Endothelial cell of umbilical vein (primary cell): ENCODE measurements around the gene CCDC18. TPM values are rescaled to one million over a fixed set of nuclear protein-coding genes. Genes with fewer than 3 reads are reported as not detected.

Source experiments
- BruUV-seq: library from RNA; stranded (reverse); fragments of 400-500 nt; replicated peaks from 2 replicates; lab custom pipeline; 2021; lab: Mats Ljungman, UMichigan
- CTCF ChIA-PET: fragments of 300-600, 350-600 bp; sonication (Branson Sonifier 250); formaldehyde crosslinking; loops from one replicate; lab custom pipeline; 2021; ENCODE audit warnings: antibody characterized with exemption, inconsistent platforms; lab: Charles Lee
- POLR2A ChIA-PET: fragments of 300-600, 350-600 bp; sonication (Branson Sonifier 250); formaldehyde crosslinking; loops from one replicate; lab custom pipeline; 2021; ENCODE audit warnings: antibody characterized with exemption, inconsistent platforms; lab: Charles Lee
- DNase-seq: peaks from one replicate; pipeline ENCODE4 v3.0.0-alpha.2; 2011; ENCODE audit warnings: low read depth, low spot score
- FAIRE-seq: peaks from 2 replicates; lab custom pipeline; 2011; peaks lifted over from hg19 to GRCh38; lab: Jason Lieb, UNC
- H2AFZ ChIP-seq: 2 replicates; pipeline ENCODE4 v1.6.0; 2012; ENCODE audit warnings: low read depth, low read length, control low read depth, inconsistent platforms
- H3K27ac ChIP-seq: 2 replicates; pipeline ENCODE4 v1.5.1; 2011; ENCODE audit warnings: low read depth, mild to moderate bottlenecking, control low read depth, low read length, moderate library complexity; ENCODE audit not compliant: insufficient read depth
- H3K27me3 ChIP-seq, 2 experiments: 2 replicates each; pipeline versions ENCODE4 v1.6.0 to v1.6.1; 2011; ENCODE audit warnings: low read length in 2 of 2, mixed read lengths in 1 of 2; ENCODE audit not compliant: control insufficient read depth in 2 of 2, insufficient read depth in 2 of 2
- H3K36me3 ChIP-seq, 2 experiments: 2 replicates in 1 of 2; 3 replicates in 1 of 2; pipeline ENCODE4 v1.5.1; 2011; ENCODE audit warnings: low read length in 2 of 2, mild to moderate bottlenecking in 1 of 2, moderate library complexity in 1 of 2; ENCODE audit not compliant: control insufficient read depth in 2 of 2, insufficient read depth in 2 of 2; ENCODE audit errors: extremely low read depth in 1 of 2
- H3K4me1 ChIP-seq: 3 replicates; pipeline ENCODE4 v1.5.1; 2011; ENCODE audit warnings: mild to moderate bottlenecking, low read length; ENCODE audit not compliant: control insufficient read depth, insufficient read depth; ENCODE audit errors: extremely low read depth
- H3K4me2 ChIP-seq: 2 replicates; pipeline ENCODE4 v1.6.1; 2011; ENCODE audit warnings: low read length, control low read depth, mixed read lengths; ENCODE audit not compliant: insufficient read depth
- H3K4me3 ChIP-seq, 3 experiments: fragments of 200-600 bp in 1 of 3; sonication (generic), shearing (Covaris generic) in 1 of 3; replicated peaks in 1 of 3; 2 replicates each; pipeline ENCODE4 v1.5.1; 2011 to 2016; ENCODE audit warnings: control low read depth in 3 of 3, low read length in 3 of 3, mild to moderate bottlenecking in 2 of 3, inconsistent platforms in 1 of 3, low read depth in 1 of 3, moderate library complexity in 1 of 3; ENCODE audit not compliant: insufficient read depth in 1 of 3
- H3K79me2 ChIP-seq: 2 replicates; pipeline ENCODE4 v1.6.0; 2012; ENCODE audit warnings: low read length, inconsistent platforms; ENCODE audit not compliant: control insufficient read depth, insufficient read depth
- H3K9ac ChIP-seq: replicated peaks from 2 replicates; pipeline ENCODE3; 2011; ENCODE audit warnings: low read length, control low read depth; ENCODE audit not compliant: insufficient read depth; ENCODE audit errors: extremely low read depth
- H3K9me1 ChIP-seq: replicated peaks from 3 replicates; pipeline ENCODE4 v1.6.0; 2011; ENCODE audit warnings: mild to moderate bottlenecking, low read length; ENCODE audit not compliant: control insufficient read depth, insufficient read depth; ENCODE audit errors: extremely low read depth
- H3K9me3 ChIP-seq: replicated peaks from 2 replicates; pipeline ENCODE4 v1.5.1; 2012; ENCODE audit warnings: low read length, inconsistent platforms; ENCODE audit not compliant: control insufficient read depth, insufficient read depth
- H4K20me1 ChIP-seq: replicated peaks from 2 replicates; pipeline ENCODE3; 2011; ENCODE audit warnings: mild to moderate bottlenecking, low read length; ENCODE audit not compliant: control insufficient read depth, insufficient read depth; ENCODE audit errors: extremely low read depth
- EZH2 ChIP-seq: IDR thresholded peaks from 2 replicates; pipeline ENCODE4 v1.6.1; 2012; ENCODE audit warnings: borderline replicate concordance, low read depth, mild to moderate bottlenecking, moderate library complexity, low read length, inconsistent platforms; ENCODE audit not compliant: severe bottlenecking
- FOS ChIP-seq: IDR thresholded peaks from 2 replicates; pipeline ENCODE4 v1.6.1; 2011; ENCODE audit warnings: mild to moderate bottlenecking, low read length, moderate library complexity, borderline replicate concordance; ENCODE audit not compliant: insufficient read depth
- GATA2 ChIP-seq: IDR thresholded peaks from 2 replicates; pipeline ENCODE4 v1.7.0; 2011; ENCODE audit warnings: low read depth, mild to moderate bottlenecking, moderate library complexity, mixed read lengths, low read length; ENCODE audit not compliant: insufficient read length, insufficient read depth
- JUN ChIP-seq: IDR thresholded peaks from 2 replicates; pipeline ENCODE4 v1.6.1; 2011; ENCODE audit warnings: borderline replicate concordance, low read depth; ENCODE audit not compliant: insufficient read length, insufficient read depth
- MYC ChIP-seq: IDR thresholded peaks from one replicate; pipeline ENCODE4 v1.6.1; 2011; ENCODE audit warnings: mild to moderate bottlenecking, low read depth, low read length
- POLR2A ChIP-seq: IDR thresholded peaks from 2 replicates; pipeline ENCODE4 v1.6.1; 2012; ENCODE audit warnings: low read depth, mild to moderate bottlenecking, control low read depth, low read length
- POLR2AphosphoS5 ChIP-seq: IDR thresholded peaks from 2 replicates; pipeline ENCODE4 v1.6.1; 2012; ENCODE audit warnings: low read depth, mild to moderate bottlenecking, control low read depth, low read length, moderate library complexity; ENCODE audit not compliant: insufficient read depth
- dilution Hi-C: fragments of 300-500 bp; cut with MboI; formaldehyde crosslinking; loops from one replicate; pipeline ENCODE4 v1.15.0; 2019; ENCODE audit warnings: low sequenced_read_pairs; ENCODE audit not compliant: extremely low pct_ligation_motif_present
- intact Hi-C: fragments of 100-400 bp; cut with micrococcal nuclease; formaldehyde crosslinking; loops from one replicate; pipeline ENCODE4 v1.10.0; 2022
- polyA plus RNA-seq, 4 experiments: library from polyadenylated mRNA; depleted of rRNA in 3 of 4; stranded (reverse) in 3 of 4; unstranded in 1 of 4; fragments of >200 nt; gene quantifications; 2 replicates each; pipeline versions ENCODE4 v1.2.1 to v1.2.3, GENCODE V29; 2011 to 2012; ENCODE audit warnings: missing spikeins in 1 of 4
- total RNA-seq: library from RNA; stranded (reverse); gene quantifications from 2 replicates; pipeline ENCODE4 v1.2.3, GENCODE V29; 2021
- TF ChIP-seq, protein P1 (sequence below): IDR thresholded peaks from 2 replicates; pipeline ENCODE4 v1.6.1; 2011; ENCODE audit not compliant: insufficient read depth, insufficient read length
- TF ChIP-seq, protein P2 (sequence below), 2 donors: IDR thresholded peaks; 1 replicate in 1 of 2; 2 replicates in 1 of 2; pipeline ENCODE4 v1.5.1; 2011; ENCODE audit warnings: low read length in 2 of 2, mild to moderate bottlenecking in 2 of 2, moderate library complexity in 2 of 2, control low read depth in 1 of 2, inconsistent platforms in 1 of 2, low read depth in 1 of 2; ENCODE audit not compliant: insufficient read depth in 1 of 2; ENCODE audit errors: extremely low read depth in 1 of 2

Gene CCDC18
- total and polyA plus RNA-seq, 2 donors (not counting 3 experiments of a cell fraction or from before 2014, with no cell fraction given): 2.2 to 11.2 TPM

DNA sequence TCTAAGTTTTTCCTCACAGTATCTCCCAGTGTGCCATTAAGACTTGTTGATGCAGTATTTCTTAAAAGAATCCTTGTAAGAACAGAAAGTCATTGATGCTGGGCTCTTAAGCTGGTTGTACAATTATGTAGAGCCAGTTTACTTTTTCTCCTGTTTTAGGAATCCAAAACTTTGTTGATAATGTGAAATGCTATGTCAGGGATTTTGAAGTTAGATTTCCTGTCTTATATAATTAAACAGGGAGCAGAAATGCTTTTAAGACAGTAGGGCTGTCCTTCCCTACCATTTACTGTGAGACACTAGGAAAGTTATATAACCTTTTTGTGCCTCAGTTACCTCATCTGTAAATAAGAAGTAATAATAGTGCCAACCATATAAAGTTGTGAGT lies 26.0 kb downstream of the CCDC18 start:
- no peak overlapping the region for H3K9ac ChIP-seq
- dilution Hi-C loops: no loop called here
- POLR2A ChIA-PET: no interaction called here
- H4K20me1 ChIP-seq: no peaks in the 10 kb centered on the region
- CTCF ChIA-PET: interaction anchor here (1.0 to 1.5 kb wide), 2 partner anchors 9 to 15 kb away, joined by 3 to 4 read pairs; no protein-coding TSS in a partner anchor
- intact Hi-C loops: no loop called here
- BruUV-seq: no TSS peak
- TF ChIP-seq POLR2AphosphoS5: no peak
- no peak for TF ChIP-seq EZH2
- no peak for TF ChIP-seq JUN
- TF ChIP-seq GATA2: no peak
- TF ChIP-seq FOS: no peak
- no peak for TF ChIP-seq MYC
- TF ChIP-seq, protein P1, sequence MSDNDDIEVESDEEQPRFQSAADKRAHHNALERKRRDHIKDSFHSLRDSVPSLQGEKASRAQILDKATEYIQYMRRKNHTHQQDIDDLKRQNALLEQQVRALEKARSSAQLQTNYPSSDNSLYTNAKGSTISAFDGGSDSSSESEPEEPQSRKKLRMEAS: no peak
- TF ChIP-seq, protein P2, sequence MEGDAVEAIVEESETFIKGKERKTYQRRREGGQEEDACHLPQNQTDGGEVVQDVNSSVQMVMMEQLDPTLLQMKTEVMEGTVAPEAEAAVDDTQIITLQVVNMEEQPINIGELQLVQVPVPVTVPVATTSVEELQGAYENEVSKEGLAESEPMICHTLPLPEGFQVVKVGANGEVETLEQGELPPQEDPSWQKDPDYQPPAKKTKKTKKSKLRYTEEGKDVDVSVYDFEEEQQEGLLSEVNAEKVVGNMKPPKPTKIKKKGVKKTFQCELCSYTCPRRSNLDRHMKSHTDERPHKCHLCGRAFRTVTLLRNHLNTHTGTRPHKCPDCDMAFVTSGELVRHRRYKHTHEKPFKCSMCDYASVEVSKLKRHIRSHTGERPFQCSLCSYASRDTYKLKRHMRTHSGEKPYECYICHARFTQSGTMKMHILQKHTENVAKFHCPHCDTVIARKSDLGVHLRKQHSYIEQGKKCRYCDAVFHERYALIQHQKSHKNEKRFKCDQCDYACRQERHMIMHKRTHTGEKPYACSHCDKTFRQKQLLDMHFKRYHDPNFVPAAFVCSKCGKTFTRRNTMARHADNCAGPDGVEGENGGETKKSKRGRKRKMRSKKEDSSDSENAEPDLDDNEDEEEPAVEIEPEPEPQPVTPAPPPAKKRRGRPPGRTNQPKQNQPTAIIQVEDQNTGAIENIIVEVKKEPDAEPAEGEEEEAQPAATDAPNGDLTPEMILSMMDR (IDR thresholded peaks at IDR 0.05; ENCODE audit: extremely low read depth in 1 of 2, insufficient read depth in 1 of 2, low read depth in 1 of 2, low read length in 2 of 2): no peak
- no peak for TF ChIP-seq POLR2A
- H3K4me3 ChIP-seq: no peak overlapping the region
- DNase-seq (no peak), FAIRE-seq (no peak)
- H3K4me1 ChIP-seq: no peaks in the 10 kb centered on the region
- no peaks in the 10 kb centered on the region for H3K27me3 ChIP-seq
- no peaks in the 10 kb centered on the region for H3K79me2 ChIP-seq
- H3K27ac ChIP-seq: no peak overlapping the region
- H3K9me3 ChIP-seq: no peaks in the 10 kb centered on the region
- peaks cover 0 to 7% of the 10 kb centered on the region in 2 experiments for H3K36me3 ChIP-seq
- no peaks in the 10 kb centered on the region for H3K9me1 ChIP-seq
- no peak overlapping the region for H3K4me2 ChIP-seq
- no peak overlapping the region for H2AFZ ChIP-seq
